Neutrophil (primary cell): ENCODE results near the gene CAPZA1.

Experiments used
- H3K27ac ChIP-seq: fragments of 200-600 bp; sonication (generic); 2 replicates; pipeline ENCODE4 v1.5.1; 2016; ENCODE audit warnings: mild to moderate bottlenecking, moderate library complexity
- H3K27me3 ChIP-seq: fragments of 200-600 bp; sonication (generic); 2 replicates; pipeline ENCODE4 v1.6.0; 2016; ENCODE audit warnings: mild to moderate bottlenecking
- H3K36me3 ChIP-seq: fragments of 200-600 bp; sonication (generic); 2 replicates; pipeline ENCODE4 v1.5.1; 2017
- H3K4me1 ChIP-seq, 2 experiments: fragments of 200-600 bp in 1 of 2; sonication (generic) in 1 of 2; 1 replicate in 1 of 2; 2 replicates in 1 of 2; pipeline versions ENCODE4 v1.5.1 to v1.6.1; 2013 to 2016; ENCODE audit warnings: low read depth in 1 of 2, low read length in 1 of 2, mild to moderate bottlenecking in 1 of 2, moderate library complexity in 1 of 2; ENCODE audit not compliant: control insufficient read depth in 1 of 2, insufficient read depth in 1 of 2
- H3K4me3 ChIP-seq, 2 experiments: fragments of 200-600 bp in 1 of 2; sonication (generic) in 1 of 2; 1 replicate in 1 of 2; 2 replicates in 1 of 2; pipeline ENCODE4 v1.5.1; 2013 to 2016; ENCODE audit warnings: low read depth in 1 of 2, low read length in 1 of 2, mild to moderate bottlenecking in 1 of 2, moderate library complexity in 1 of 2
- H3K9me3 ChIP-seq: fragments of 200-600 bp; sonication (generic); 2 replicates; pipeline ENCODE4 v1.5.1; 2016
- CTCF ChIP-seq: fragments of 200-600 bp; sonication (generic); IDR thresholded peaks from 2 replicates; pipeline ENCODE4 v1.5.1; 2016; ENCODE audit warnings: antibody characterized with exemption

Gene CAPZA1

GRCh38 chr1:112706505-112707220 lies 87.0 kb downstream of the CAPZA1 start, which contains the start of gene RHOC:
Gene RHOC, minus strand, starts transcription at chr1:112707127. Its CDS starts 3,328 bp downstream, at chr1:112703799.
- Histone ChIP-seq H3K4me1 (peaks cover 4 to 9% of the 10 kb centered on the region in 2 experiments), H3K4me3 (peak within 1 kb of the TSS; percentile 59 to 63), H3K36me3 (no peaks in the 10 kb centered on the region), H3K9me3 (no peaks in the 10 kb centered on the region), H3K27me3 (peaks cover 97% of the 10 kb centered on the region), H3K27ac (no peak within 1 kb of the TSS)
- TF ChIP-seq CTCF: no peak

DNA sequence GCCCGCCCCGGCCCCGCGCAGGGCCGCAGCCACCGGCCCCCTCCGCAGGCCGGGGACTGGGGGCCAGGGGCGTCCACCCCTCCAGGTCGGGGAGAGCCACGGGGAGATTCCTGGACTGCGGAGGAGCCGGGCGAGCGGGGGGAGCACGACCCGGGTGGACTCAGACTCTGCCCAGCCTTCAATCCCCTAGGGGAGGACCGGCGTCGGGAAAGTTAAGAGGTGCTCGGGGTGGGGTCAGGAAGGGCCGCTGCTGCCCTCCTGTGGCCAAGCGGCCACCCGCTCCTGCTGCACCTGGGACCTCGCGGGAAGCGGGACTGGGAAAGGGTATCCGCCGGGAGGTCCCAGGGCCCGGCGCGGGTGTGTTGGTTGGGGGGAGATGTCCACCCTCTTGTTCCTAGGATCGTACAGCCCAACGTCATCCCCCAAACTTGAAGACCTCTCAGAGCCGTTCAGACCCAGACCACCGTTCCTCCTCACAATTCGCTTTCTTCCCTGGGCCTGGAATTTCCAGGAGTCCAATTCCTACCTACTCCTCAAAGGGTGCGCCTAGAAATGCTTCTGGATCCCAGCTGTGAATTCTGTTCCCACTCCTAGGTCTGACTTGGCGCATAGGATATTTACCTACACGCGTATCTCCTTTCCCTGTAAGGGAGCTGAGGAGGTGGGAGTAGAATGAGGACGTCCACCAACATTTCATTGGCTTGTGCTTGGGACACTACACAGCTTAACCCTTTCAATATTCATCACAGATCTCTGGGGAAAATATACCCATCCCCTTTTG lies 87.8 kb downstream of the CAPZA1 start:
- Histone ChIP-seq H3K9me3 (no peaks in the 10 kb centered on the region), H3K4me1 (peaks cover 4 to 9% of the 10 kb centered on the region in 2 experiments), H3K27me3 (peaks cover 100% of the 10 kb centered on the region), H3K4me3 (peak overlapping the region; percentile 59 to 63), H3K36me3 (no peaks in the 10 kb centered on the region), H3K27ac (no peak overlapping the region)
- peak; percentile 77 for TF ChIP-seq CTCF

- H3K4me3 ChIP-seq: no peak overlapping the region
- H3K27ac ChIP-seq: no peak overlapping the region
- peaks cover 100% of the 10 kb centered on the region for H3K27me3 ChIP-seq
- peaks cover 4 to 9% of the 10 kb centered on the region in 2 experiments for H3K4me1 ChIP-seq
- TF ChIP-seq CTCF: no peak
- no peaks in the 10 kb centered on the region for H3K9me3 ChIP-seq
- H3K36me3 ChIP-seq: no peaks in the 10 kb centered on the region
Observed at GRCh38 chr1:112708002-112708448, 88.4 kb downstream of the CAPZA1 start.

DNA sequence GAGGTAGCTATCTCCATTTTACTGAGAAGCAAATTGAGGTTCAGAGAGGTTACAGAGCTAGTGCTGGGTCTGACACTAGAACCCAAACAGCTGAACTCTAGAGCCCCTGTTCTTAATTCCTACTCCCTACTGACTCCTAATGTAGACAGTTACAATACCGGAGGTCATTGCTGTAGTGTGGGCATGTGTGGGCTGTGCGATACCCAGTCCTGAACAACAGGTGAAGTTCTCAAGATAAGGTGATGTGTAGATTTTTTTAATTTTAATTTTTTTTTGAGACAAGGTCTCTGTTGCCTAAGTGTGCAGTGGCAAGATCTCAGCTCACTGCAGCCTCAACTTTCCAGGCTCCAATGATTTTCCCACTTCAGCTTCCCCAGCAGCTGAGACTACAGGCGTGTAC lies 88.9 kb downstream of the CAPZA1 start:
- H3K4me1 ChIP-seq: peaks cover 4 to 9% of the 10 kb centered on the region in 2 experiments
- H3K9me3 ChIP-seq: no peaks in the 10 kb centered on the region

GRCh38 chr1:112710159-112710558 lies 90.5 kb downstream of the CAPZA1 start:
- Histone ChIP-seq H3K9me3 (no peaks in the 10 kb centered on the region), H3K4me3 (no peak overlapping the region), H3K4me1 (peaks cover 18 to 25% of the 10 kb centered on the region in 2 experiments), H3K27me3 (peaks cover 100% of the 10 kb centered on the region), H3K27ac (no peak overlapping the region), H3K36me3 (no peaks in the 10 kb centered on the region)
- no peak for TF ChIP-seq CTCF

More for the DNA sequence above, 88.9 kb downstream of the CAPZA1 start:
- no peaks in the 10 kb centered on the region for H3K36me3 ChIP-seq
- H3K4me3 ChIP-seq: no peak overlapping the region
- peaks cover 100% of the 10 kb centered on the region for H3K27me3 ChIP-seq
- TF ChIP-seq CTCF: no peak
- H3K27ac ChIP-seq: no peak overlapping the region
